Renal cortex interstitium (tissue), 11 donors: Measurements from ENCODE around the gene OR51B2. TPM values are rescaled to one million over a fixed set of nuclear protein-coding genes. Genes with fewer than 3 reads are reported as not detected.

Source experiments
- DNase-seq, 11 donors: peaks; one replicate each; pipeline ENCODE4 v3.0.0-alpha.2; 2013; ENCODE audit warnings: low read depth in 9 of 11, low spot score in 4 of 11; ENCODE audit errors: extremely low read depth in 1 of 11
- polyA plus RNA-seq, 3 donors: library from polyadenylated mRNA; unstranded; fragments of 120-200 nt; gene quantifications; one replicate each; pipeline ENCODE4 v1.2.1, GENCODE V29; 2013; ENCODE audit not compliant: insufficient read length in 3 of 3

The OR51B2 gene
- polyA plus RNA-seq, 3 donors: not detected

DNA sequence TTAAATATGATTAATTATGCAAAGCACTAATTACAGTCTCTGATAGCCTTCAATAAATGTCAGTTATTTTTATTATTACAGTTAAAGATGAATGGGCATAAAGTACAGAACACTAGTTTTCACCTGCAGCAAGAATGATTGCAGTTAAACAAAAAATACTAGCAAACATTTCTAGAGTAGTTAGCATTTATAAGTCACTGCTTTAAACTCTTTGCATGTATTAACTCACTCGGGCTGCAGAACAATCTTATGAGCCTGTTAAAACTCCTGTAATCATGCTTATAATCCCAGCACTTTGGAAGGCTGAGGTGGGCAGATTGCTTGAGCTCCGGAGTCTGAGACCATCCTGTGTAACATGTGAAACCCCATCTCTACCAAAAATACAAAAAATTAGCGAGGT lies 37.2 kb downstream of the OR51B2 start:
- DNase-seq: no peak

DNA sequence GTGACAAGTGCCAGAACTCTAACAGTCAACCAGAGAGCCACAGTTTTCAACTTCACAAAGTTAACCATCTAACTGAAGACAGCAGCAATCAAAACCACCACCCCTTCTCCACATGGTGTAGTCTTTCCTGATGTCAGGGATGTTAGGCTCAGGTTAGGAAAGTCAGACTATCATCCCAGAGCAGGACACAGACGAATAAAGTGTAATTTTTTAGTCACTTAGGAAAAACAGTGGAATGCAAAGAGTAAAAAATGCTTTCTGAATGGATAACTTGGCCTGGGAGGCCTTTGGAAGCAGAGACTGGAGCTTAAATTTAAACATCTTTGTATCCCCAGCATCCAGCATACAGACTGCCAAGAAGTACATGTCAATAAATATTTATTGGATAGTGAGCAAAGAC lies 37.7 kb downstream of the OR51B2 start:
- DNase-seq: no peak

DNA sequence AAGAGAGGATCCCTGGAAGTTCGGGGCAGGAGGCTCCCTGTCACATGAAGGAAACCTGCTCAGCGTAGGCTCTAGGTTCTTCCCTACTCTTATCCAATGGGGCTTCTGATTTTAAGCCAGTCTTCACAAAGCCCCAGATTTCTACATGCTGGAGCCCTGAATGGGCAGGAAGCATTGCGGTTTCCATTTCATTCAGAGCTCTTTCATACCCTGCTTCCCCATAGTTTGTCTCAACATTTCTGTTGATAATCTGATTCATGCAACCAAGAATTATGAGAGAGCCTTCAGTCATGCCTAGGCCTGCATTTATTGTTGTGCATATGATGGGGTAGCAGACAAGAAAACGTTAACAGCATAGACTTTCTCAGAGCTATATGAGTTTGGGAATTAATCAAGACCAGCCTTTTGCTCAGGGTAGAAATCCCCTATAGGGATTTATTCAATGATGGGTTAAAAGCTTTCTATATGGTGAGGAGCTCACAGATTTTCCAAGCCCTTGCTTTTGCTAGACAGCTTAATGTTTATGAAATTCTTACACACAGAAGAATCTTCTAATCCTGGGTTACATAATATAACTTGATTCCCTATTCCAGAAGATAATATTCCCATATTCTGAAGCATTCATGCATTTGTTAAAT lies 38.3 kb downstream of the OR51B2 start:
- DNase-seq: no peak

DNA sequence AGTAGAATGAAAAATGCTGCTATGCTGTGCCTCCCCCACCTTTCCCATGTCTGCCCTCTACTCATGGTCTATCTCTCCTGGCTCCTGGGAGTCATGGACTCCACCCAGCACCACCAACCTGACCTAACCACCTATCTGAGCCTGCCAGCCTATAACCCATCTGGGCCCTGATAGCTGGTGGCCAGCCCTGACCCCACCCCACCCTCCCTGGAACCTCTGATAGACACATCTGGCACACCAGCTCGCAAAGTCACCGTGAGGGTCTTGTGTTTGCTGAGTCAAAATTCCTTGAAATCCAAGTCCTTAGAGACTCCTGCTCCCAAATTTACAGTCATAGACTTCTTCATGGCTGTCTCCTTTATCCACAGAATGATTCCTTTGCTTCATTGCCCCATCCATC lies 39.5 kb downstream of the OR51B2 start:
- DNase-seq: no peak

DNA sequence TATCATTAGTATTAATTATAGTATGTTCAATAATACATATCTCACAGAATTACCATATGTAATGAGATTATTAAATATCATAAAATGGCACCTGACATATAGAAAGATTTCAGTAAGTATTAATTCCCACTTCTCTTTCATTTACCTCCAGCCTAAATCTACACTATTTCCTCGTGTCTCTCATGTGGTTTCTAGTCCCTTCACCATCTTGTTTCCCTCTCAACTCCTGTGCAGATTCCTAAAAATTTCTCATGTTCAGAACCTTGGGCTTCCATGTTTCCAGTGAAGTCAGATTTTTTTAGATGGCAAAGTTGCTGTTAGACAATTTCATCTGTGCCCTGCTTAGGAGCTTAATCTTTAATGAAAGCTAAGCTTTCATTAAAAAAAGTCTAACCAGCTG lies 40.2 kb downstream of the OR51B2 start:
- DNase-seq: no peak

DNA sequence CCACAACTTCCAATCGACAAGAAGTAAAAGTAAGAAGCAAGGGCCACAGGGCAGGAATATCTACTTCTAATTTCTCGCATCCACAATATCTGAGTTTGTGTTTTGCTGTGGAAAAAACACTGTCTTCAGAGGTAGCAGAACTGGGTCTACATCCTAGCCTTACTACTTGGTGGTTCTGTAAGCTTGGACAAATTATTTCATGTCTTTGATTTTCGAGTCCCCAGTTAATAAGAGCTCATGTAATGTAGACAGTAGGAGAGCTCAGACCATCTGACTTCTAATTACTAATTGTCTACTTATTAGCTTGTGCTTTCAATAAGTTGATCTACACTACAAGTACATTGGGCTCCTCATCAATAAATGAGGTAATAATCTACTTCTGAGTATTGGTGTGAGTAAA lies 41.0 kb downstream of the OR51B2 start:
- no peak for DNase-seq

DNA sequence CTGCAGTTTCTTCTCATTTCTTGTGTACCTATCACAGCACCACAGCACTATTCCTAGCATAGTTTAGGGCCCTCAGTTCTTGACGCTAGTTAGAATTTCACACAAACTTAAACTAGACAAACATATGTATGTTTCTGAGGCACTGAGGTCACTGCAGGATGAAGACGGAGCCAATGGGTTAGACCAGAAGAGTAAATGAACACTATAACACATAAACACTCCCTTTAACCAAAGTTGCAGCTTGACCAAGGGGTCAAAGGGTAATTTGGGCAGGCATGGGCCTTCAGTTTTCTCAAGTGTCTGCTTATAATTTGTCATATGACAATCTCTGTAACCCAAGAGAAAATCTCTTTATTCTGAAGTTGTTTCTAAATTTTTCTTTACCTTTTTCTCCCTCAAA lies 41.5 kb downstream of the OR51B2 start:
- DNase-seq: no peak

DNA sequence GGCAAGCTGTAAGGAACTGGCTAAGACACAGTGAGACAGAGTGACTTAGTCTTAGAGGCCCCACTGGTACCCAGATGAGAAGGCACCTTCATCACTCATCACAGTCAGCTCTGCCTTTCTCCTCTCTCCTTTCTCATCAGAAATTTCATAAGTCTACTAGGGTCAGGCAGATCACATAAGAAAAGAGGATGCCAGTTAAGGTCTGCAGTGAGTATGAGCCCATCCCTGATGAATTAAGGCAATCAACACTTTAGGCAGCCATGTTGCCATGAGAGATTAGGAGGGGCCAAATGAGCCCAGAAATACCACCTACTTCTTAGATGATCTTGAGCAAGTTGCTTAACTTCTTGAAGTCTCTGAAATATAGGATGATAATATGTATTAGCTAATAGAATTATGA lies 42.5 kb downstream of the OR51B2 start:
- DNase-seq: no peak

DNA sequence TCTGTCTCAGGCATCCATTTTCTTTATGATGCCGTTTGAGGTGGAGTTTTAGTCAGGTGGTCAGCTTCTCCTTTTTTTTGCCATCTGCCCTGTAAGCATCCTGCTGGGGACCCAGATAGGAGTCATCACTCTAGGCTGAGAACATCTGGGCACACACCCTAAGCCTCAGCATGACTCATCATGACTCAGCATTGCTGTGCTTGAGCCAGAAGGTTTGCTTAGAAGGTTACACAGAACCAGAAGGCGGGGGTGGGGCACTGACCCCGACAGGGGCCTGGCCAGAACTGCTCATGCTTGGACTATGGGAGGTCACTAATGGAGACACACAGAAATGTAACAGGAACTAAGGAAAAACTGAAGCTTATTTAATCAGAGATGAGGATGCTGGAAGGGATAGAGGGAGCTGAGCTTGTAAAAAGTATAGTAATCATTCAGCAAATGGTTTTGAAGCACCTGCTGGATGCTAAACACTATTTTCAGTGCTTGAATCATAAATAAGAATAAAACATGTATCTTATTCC lies 43.5 kb downstream of the OR51B2 start:
- DNase-seq: peak in 1 of 11 donors; percentile 1

DNA sequence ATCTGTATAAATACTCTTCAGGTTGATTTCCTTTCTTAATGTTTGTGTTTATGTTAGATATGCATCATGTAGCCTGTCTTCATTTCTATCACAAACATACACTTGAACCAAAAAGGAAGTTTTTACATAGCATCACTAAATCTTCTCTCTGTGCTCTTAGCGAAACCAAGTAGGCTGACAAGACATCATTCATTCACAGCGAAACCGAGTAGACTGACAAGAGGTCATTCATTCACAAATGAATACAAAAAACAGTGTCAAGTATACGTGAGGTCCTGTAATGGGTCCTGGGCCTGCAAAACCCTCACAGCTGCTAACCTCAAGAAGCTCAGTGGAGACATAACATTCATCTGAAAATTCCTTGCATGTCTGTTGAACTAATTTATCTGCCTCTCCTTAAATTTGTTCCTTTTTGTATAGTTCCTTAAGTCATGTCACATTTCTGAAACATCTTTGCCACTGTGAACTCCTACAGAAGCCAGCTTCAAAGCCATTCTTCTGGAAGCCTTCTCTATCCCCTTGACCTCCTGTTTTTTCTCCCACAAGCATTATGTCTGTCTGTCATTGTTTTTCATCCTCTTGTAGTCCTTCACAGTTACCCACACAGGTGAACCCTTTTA lies 44.5 kb downstream of the OR51B2 start:
- no peak for DNase-seq

DNA sequence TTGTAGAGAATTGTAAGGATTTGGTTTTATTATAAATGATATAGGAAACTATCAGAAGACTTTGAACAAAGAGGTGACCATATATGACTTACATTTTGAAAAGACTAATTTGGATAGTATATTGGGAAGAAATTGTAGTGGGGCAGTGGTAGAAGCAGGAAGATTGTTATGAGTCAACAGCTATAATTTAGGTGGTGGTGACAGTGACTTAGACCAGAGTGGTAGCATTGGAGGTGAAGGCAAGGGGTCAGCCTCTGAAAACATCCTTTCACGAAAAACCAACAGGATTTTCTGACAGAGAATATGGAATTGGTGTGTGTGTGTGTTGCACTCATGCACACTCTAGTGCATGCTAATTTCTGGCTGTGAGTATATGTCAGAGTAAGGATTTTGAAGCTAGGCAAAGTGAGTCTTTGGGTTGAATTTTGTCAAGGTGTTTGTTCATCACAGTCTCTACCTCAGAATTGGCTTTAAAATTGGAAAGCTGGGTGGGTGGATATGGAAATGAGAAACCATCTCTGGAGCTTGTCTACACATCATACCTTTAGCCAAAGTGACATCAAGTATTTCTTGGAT lies 46.2 kb downstream of the OR51B2 start:
- no peak for DNase-seq

DNA sequence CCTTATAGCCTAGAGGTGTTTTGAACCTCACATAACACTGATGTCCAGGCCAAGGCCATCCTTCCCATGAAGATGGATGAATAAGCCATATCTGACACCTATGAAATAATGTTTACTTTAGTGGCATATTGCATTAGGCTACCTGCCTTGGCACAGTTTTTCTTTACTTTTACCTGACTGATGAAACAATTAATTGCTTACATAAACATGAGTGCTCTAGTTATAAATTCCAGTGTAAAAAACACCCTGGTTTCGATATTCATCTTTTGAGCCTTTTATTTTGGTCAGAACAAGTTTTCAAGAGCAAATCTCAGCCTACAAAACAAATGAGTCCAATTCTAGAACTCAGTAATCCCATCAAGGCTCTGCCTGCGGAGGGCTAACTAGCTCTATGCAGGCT lies 47.4 kb downstream of the OR51B2 start:
- no peak for DNase-seq

DNA sequence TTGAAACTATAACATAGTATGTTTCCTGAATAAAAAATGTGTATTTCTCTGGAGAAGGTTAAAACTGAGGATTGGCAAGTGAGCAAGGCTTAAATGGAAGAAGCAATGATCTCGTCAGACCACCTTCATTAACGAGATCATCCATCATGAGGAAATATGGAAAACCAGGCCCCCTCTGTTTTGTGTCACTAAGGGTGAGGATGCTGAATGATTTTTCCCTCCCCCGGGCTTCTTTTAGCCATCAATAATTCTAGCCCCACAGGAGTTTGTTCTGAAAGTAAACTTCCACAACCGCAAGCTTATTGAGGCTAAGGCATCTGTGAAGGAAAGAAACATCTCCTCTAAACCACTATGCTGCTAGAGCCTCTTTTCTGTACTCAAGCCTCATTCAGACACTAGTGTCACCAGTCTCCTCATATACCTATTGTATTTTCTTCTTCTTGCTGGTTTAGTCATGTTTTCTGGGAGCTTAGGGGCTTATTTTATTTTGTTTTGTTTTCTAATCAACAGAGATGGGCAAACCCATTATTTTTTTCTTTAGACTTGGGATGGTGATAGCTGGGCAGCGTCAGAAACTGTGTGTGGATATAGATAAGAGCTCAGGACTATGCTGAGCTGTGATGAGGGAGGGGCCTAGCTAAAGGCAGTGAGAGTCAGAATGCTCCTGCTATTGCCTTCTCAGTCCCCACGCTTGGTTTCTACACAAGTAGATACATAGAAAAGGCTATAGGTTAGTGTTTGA lies 48.6 kb downstream of the OR51B2 start:
- no peak for DNase-seq

DNA sequence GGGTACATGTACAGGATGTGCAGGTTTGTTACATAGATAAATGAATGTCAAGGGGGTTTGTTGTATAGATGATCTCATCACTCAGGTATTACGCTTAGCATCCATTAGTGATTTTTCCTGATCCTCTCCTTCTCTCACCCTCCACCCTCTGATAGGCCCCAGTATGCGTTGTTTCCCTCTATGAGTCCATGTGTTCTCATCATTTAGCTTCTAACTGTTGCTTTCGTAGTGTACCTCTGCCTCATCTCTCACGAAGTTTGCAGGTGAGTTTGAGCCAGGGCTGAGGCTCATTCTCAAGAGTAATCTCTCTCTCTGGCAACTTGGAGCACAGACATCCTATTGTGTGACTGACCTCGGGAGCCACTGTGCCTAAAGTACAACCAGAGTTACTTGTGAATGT lies 49.7 kb downstream of the OR51B2 start:
- no peak for DNase-seq

Other genes starting within 250 kb of the OR51B2 start
- not detected for gene OR52A5, start 185.9 kb downstream of the OR51B2 start, polyA plus RNA-seq
- gene OR52A1, start 169.5 kb downstream of the OR51B2 start, polyA plus RNA-seq: under 1 TPM in 2 of 3 donors, not detected in 1; 0.01 to 0.05 TPM
- gene OR51V1, start 123.6 kb downstream of the OR51B2 start, polyA plus RNA-seq: not detected
- gene HBB, start 97.2 kb downstream of the OR51B2 start, polyA plus RNA-seq: 100 to 1,000 TPM; 110 to 331 (median 134) TPM
- 1 to 10 TPM; 1.2 to 2.1 (median 1.8) TPM for gene HBD, start 89.8 kb downstream of the OR51B2 start, polyA plus RNA-seq
- gene HBG1, start 74.4 kb downstream of the OR51B2 start, polyA plus RNA-seq: 100 to 1,000 TPM; 304 to 877 (median 766) TPM
- gene HBG2, start 69.5 kb downstream of the OR51B2 start, polyA plus RNA-seq: 1,000 to 10,000 TPM; 1,167 to 4,071 (median 1,615) TPM
- gene HBE1, start 54.4 kb downstream of the OR51B2 start, polyA plus RNA-seq: 10 to 100 TPM in 1 of 3 donors, 1 to 10 TPM in 2; 2.4 to 26.1 (median 9.6) TPM
- under 1 TPM in 2 of 3 donors, not detected in 1; 0.11 to 0.27 TPM for gene OR51B4, start 22.4 kb downstream of the OR51B2 start, polyA plus RNA-seq
- gene OR51B5, start 19.2 kb upstream of the OR51B2 start, polyA plus RNA-seq: under 1 TPM; 0.33 to 0.56 (median 0.50) TPM
- gene OR51B6, start 27.2 kb upstream of the OR51B2 start, polyA plus RNA-seq: not detected
- gene OR51M1, start 59.5 kb upstream of the OR51B2 start, polyA plus RNA-seq: not detected
- not detected for gene OR51Q1, start 97.8 kb upstream of the OR51B2 start, polyA plus RNA-seq
- gene OR51I1, start 117.2 kb upstream of the OR51B2 start, polyA plus RNA-seq: not detected
- under 1 TPM in 1 of 3 donors, not detected in 2; 0.09 TPM for gene OR51I2, start 125.0 kb upstream of the OR51B2 start, polyA plus RNA-seq
- gene OR52D1, start 164.4 kb upstream of the OR51B2 start, polyA plus RNA-seq: not detected
- not detected for gene UBQLN3, start 185.7 kb upstream of the OR51B2 start, polyA plus RNA-seq
- under 1 TPM; 0.56 to 0.85 (median 0.62) TPM for gene UBQLNL, start 192.4 kb upstream of the OR51B2 start, polyA plus RNA-seq
- not detected for gene OR52H1, start 224.2 kb upstream of the OR51B2 start, polyA plus RNA-seq